BE2C (cell line): ENCODE results near the gene ZNF678.
A peak's percentile ranks its signal among the peaks of the same experiment; 100 is the strongest.

Experiments
- DNase-seq: peaks from one replicate; pipeline ENCODE4 v3.0.0-alpha.2; 2020
- H3K27me3 ChIP-seq: fragments of 250-450 bp; sonication (Bioruptor Pico); 2 replicates; pipeline ENCODE4 v1.5.1; 2020; ENCODE audit warnings: mild to moderate bottlenecking
- H3K36me3 ChIP-seq: fragments of 250-450 bp; sonication (Bioruptor Pico); 2 replicates; pipeline ENCODE4 v1.5.1; 2020; ENCODE audit warnings: mild to moderate bottlenecking
- H3K4me1 ChIP-seq: fragments of 250-450 bp; sonication (Bioruptor Pico); 2 replicates; pipeline ENCODE4 v1.5.1; 2020
- H3K4me3 ChIP-seq: 2 replicates; pipeline ENCODE4 v1.5.1; 2011; ENCODE audit warnings: low read depth, low read length
- H3K9me3 ChIP-seq: fragments of 250-450 bp; sonication (Bioruptor Pico); 2 replicates; pipeline ENCODE4 v1.5.1; 2020
- CTCF ChIP-seq: IDR thresholded peaks from 2 replicates; pipeline ENCODE4 v1.5.1; 2012; ENCODE audit warnings: mild to moderate bottlenecking, low read depth, low read length

ZNF678 gene

GRCh38 chr1:227562037-227562436, 1.3 kb upstream of the ZNF678 start:
- no peak for DNase-seq

GRCh38 chr1:227562933-227563323, 428 bp upstream of the ZNF678 start:
- H3K27me3 ChIP-seq: no peaks in the 10 kb centered on the region
- DNase-seq: no peak
- no peaks in the 10 kb centered on the region for H3K9me3 ChIP-seq
- TF ChIP-seq CTCF: no peak
- H3K4me3 ChIP-seq: peak overlapping the region; percentile 85
- 0 out of 2 replicates have a peak, but pooled peaks cover 2% of the 10 kb centered on the region for H3K4me1 ChIP-seq
- H3K36me3 ChIP-seq: no peaks in the 10 kb centered on the region

More at GRCh38 chr1:227562037-227562436, 1.3 kb upstream of the ZNF678 start:
- no peaks in the 10 kb centered on the region for H3K36me3 ChIP-seq
- H3K4me1 ChIP-seq: 0 out of 2 replicates have a peak, but pooled peaks cover 2% of the 10 kb centered on the region
- H3K4me3 ChIP-seq: no peak overlapping the region
- TF ChIP-seq CTCF: no peak
- H3K27me3 ChIP-seq: no peaks in the 10 kb centered on the region
- H3K9me3 ChIP-seq: no peaks in the 10 kb centered on the region

GRCh38 chr1:227567256-227567655, 3.9 kb downstream of the ZNF678 start:
- H3K27me3 ChIP-seq: no peaks in the 10 kb centered on the region
- H3K36me3 ChIP-seq: no peaks in the 10 kb centered on the region
- DNase-seq: no peak
- TF ChIP-seq CTCF: no peak
- H3K9me3 ChIP-seq: no peaks in the 10 kb centered on the region
- H3K4me3 ChIP-seq: no peak overlapping the region
- 0 out of 2 replicates have a peak, but pooled peaks cover 2% of the 10 kb centered on the region for H3K4me1 ChIP-seq

GRCh38 chr1:227568593-227568992, 5.2 kb downstream of the ZNF678 start:
- Histone ChIP-seq H3K4me3 (no peak overlapping the region), H3K9me3 (no peaks in the 10 kb centered on the region; the same call in 1 of the 2 replicates), H3K27me3 (no peaks in the 10 kb centered on the region), H3K4me1 (no peaks in the 10 kb centered on the region; the same call in 1 of the 2 replicates), H3K36me3 (0 out of 2 replicates have a peak, but pooled peaks cover 2% of the 10 kb centered on the region)
- TF ChIP-seq CTCF: no peak
- no peak for DNase-seq

- H3K9me3 ChIP-seq: peaks cover 8% of the 10 kb centered on the region
- TF ChIP-seq CTCF: no peak
- H3K36me3 ChIP-seq: 0 out of 2 replicates have a peak, but pooled peaks cover 2% of the 10 kb centered on the region
These were observed 9.4 kb downstream of the ZNF678 start for GRCh38 chr1:227572752-227573151.

GRCh38 chr1:227574926-227575325, 11.6 kb downstream of the ZNF678 start:
- Histone ChIP-seq H3K4me3 (no peak overlapping the region), H3K27me3 (no peaks in the 10 kb centered on the region), H3K9me3 (peaks cover 8% of the 10 kb centered on the region), H3K36me3 (0 out of 2 replicates have a peak, but pooled peaks cover 2% of the 10 kb centered on the region), H3K4me1 (no peaks in the 10 kb centered on the region; the same call in 1 of the 2 replicates)
- no peak for TF ChIP-seq CTCF
- DNase-seq: no peak

More at GRCh38 chr1:227572752-227573151, 9.4 kb downstream of the ZNF678 start:
- no peaks in the 10 kb centered on the region for H3K27me3 ChIP-seq
- no peak overlapping the region for H3K4me3 ChIP-seq
- no peaks in the 10 kb centered on the region; the same call in 1 of the 2 replicates for H3K4me1 ChIP-seq
- DNase-seq: no peak
